ENCODE measurements around the gene ANKRD23.

ANKRD23 gene

DNA sequence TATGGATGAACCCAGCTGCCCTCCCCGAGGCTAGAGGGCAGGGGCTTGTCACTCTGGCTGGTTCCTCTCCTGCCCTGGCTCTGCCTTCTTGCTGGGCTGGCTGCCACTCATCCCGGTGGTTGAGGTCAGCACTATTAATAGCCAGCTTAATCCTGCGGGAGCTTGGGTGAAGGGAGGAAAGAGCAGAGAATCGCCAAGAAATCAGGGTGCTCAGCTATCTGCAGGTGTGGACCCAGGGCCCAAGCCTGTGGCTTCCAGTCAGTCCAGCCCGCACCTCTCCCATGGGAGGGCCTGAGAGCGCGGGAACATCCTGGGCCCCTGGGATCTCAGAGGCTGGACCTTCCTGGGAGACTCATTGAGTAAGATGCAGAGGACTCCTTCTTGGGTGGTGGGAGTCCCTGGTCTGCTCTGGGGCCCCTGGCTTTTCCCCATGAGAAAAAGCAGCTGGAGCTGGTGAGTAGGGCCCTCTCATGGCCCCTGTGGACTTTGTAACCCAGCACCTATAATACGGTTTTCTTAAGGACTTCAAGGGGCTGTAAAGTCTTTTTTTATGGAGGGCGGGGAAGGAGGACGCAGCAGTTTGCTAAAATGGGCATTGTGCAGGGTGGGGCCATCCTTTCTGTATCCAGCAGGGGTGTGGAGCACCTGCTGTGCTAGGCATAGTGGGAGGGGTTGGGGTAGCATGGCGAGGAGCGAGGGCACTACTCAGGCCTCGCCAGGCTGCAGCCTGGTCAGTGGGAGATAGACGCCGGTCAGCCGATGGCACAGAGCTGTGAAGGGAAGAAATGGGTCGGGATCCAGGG lies 55.2 kb downstream of the ANKRD23 start:
- Histone ChIP-seq H3K36me3 (ENCODE audit: control insufficient read depth, insufficient read depth, low read length) (no peaks in the 10 kb centered on the region), H3K9ac (ENCODE audit: low read depth, low read length) (no peak overlapping the region), H3K9me3 (ENCODE audit: control insufficient read depth, insufficient read depth, low read length) (no peaks in the 10 kb centered on the region), H3K4me3 (ENCODE audit: low read depth, low read length) (no peak overlapping the region), H3K27ac (ENCODE audit: low read depth, low read length) (no peak overlapping the region), H3K27me3 (ENCODE audit: control insufficient read depth, insufficient read depth, low read length) (no peaks in the 10 kb centered on the region), H3K4me1 (ENCODE audit: control insufficient read depth, insufficient read depth, low read length) (no peaks in the 10 kb centered on the region)
